IPS-18c (cell line): ENCODE results near the gene JPH3.
"Not testable (repeated sequence)": the region's sequence is repeated elsewhere in the genome, so short reads cannot be mapped to it uniquely, and the experiment has no call there.

ENCODE experiments used
- H3K4me3 ChIP-seq: 2 replicates; pipeline ENCODE4 v1.7.0; 2013; ENCODE audit warnings: low read depth, mild to moderate bottlenecking, low read length, moderate library complexity; ENCODE audit not compliant: insufficient read depth
- H3K9me3 ChIP-seq: one replicate; pipeline ENCODE4 v1.6.1; 2013; ENCODE audit warnings: mild to moderate bottlenecking, low read length, moderate library complexity; ENCODE audit not compliant: control insufficient read depth, insufficient read depth

Gene JPH3

DNA sequence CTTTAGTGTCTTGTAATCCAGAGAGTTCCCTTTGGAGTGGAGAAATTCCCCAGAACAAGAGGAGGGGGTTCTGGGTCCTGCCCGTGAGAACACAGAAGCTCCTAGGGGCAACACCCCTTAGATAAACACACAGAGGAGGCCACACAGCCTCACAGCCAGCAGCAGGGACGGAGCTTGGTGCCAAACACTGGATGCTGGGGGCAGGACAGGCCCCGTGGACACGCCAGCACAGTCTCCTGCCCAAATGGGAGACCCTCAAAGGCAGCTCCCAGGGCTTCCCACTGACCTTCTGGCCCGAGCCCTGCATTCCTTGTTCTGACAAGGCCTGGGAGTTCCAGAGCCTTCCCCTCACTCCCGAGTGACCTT, 31.8 kb upstream of the JPH3 start:
- H3K4me3 ChIP-seq, result no peak overlapping the region

DNA sequence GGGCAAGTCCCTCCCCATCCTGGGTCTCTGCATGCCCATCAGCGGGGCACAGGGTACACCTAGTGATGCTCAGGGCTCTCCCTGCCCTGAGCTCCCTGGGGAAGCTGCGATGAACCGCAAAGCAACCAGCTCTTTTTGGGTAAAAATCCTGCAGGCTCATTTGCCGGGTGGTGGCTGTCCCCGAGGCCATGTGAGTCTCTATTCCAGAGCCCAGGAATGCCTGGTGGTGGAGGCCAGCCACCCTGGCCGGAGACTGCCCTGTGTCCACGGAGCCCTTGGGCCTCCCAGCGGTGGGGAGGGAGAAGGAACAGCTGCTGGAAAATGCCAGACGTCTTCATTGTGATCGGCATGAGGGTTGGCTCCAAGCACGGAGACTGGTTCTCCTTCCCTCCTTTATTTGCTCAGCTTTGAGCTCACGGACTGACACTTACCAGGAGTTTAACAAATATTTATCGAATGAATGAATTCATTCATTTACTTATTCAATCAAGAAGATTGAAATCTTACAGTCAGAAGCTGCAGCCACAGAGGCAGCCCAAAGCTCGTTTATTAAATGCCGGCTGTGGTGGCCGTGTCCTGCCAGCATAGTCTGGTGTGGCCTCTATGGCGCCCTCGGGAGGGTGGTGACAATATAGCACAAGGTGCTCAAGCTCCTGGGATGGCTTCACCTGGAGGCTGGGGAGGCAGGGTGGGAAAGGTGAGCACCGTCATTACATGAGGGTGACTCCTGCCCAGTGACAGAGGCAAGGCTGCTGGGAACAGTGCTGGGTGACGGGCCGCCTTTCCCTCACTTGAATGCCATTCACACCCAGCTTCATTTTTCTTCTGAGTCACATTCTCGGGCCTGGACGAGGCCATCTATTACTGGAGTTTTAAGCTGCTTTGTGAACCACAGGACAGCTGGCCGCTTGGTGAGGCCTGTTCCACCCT, 31.1 kb upstream of the JPH3 start:
- H3K9me3 ChIP-seq, result no peaks in the 10 kb centered on the region
- H3K4me3 ChIP-seq, result no peak overlapping the region

More for the DNA sequence above, 31.8 kb upstream of the JPH3 start:
- no peaks in the 10 kb centered on the region for H3K9me3 ChIP-seq

DNA sequence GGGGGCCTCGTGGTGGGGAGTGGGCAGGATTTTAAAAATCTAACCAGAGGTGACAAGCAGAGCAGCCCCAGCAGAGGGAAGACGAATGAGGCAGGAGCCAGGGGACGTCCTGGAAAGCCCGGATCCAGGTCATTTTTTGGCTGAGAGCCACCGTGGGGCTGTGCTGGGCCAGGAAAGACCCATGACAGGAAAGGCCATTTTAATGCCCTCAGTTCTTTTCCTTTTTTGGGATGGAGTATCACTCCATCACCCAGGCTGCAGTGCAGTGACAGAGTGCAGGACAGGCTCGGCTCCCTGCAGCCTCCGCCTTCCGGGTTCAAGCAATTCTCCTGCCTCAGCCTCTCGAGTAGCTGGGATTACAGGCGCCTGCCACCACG, 30.5 kb upstream of the JPH3 start:
- H3K9me3 ChIP-seq, result no peaks in the 10 kb centered on the region
- H3K4me3 ChIP-seq, result no peak overlapping the region

DNA sequence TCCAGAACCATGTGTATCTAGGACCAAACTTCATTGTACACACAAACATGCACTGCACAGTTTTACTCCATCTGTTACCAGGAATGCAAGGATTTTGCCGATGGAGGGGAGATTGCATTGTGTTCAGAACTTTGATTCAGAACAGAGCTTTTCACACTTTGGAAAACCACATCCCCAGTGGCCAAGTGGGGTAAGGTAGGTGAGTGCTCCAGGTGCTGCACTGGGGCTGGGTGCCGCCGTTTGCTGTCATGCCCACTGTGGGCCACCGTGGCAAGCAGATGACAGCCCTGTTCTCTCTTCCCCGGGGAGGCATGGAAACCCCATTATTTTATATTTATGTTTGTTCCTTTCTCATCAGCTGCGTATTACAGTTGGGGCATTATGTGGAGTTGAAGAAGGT, 29.3 kb upstream of the JPH3 start:
- no peaks in the 10 kb centered on the region for H3K9me3 ChIP-seq
- H3K4me3 ChIP-seq, result no peak overlapping the region

DNA sequence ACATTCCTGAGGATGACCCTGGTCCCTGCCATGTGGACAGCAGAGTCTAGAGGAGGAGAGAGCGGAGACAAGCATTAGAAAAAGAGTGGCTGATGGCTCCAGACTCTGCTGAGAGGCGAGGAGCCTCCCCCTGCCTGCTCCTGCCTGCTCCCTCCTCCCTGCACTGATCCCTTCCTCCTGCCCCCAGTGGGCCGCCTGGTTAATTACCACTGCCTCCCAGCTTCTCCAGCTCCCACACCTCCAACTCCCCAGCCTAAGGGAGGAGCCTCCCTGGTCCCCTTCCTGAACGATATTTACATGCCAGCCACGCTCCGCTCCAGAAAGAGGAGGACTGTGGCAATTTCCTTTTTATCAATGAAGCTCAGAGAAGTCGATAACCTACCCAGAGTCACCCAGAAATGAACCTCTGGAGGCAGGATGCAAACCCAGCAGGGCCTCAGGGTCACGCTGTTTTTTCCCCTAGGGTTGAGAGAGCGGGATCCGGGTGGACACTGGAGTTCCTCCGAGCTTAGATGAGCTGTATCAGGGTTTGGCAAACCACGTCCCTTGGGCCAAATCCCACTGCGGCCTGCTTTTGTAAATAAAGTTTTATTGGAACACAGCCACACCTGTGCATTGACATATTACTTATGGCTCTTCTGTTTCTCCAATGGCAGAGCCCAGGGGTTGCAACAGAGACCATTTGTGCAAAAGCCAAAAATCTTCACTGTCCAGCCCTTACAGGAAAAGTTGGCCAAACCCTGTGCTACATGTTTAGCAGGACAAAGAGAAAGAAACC, 27.1 kb upstream of the JPH3 start:
- H3K4me3 ChIP-seq, result no peak overlapping the region
- no peaks in the 10 kb centered on the region for H3K9me3 ChIP-seq

DNA sequence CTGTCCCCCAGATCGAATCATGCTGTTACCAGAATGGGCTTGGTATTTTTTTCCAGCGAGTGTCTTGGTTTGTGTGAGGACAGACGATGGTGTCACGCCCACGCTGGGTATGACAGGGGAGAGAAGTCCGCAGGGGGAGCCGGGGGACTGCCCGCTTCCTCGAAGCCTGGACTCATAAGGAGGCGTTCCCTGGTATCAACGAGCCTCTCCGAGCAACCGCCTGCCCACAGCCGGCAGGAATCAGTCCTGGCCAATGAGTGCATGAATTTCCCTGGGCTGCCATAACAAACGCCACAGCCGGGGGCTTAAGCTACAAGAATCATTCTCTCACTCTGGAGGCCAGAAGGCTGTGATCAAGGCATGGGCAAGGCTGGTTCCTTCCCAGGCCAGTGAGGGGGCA, 26.1 kb upstream of the JPH3 start:
- H3K4me3 ChIP-seq, result no peak overlapping the region
- no peaks in the 10 kb centered on the region for H3K9me3 ChIP-seq

DNA sequence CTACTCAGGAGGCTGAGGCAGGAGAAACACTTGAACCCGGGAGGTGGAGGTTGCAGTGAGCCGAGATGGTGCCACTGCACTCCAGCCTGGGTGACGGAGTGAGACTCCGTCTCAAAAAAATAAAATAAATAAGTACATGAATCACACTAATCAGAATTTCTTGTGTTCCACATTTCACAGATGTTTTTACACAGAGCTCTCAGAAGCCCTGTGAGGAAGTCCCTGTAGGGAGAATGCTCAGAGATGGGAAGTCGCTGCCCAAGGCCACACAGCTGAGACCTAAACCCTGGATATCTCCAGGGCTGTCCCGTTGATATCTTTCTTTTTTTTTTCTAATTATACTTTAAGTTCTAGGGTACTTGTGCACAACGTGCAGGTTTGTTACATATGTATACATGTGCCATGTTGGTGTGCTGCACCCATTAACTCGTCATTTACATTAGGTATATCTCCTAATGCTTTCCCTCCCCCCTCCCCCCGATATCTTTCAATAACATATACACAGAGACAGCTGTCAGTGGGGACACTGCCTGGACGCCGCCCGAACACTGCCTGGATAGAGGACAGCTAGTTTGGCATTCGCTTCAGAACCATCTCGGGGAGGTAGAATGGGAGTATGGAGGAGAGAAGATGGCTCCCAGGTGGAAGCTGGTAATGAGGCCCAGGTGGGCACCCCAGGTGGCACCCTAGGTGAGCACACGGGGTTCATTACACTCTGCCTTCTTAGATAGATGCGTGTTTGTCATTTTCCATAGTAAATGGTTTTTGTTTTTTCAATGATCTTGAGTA, 24.0 kb upstream of the JPH3 start:
- not testable (repeated sequence) for H3K4me3 ChIP-seq, H3K9me3 ChIP-seq

DNA sequence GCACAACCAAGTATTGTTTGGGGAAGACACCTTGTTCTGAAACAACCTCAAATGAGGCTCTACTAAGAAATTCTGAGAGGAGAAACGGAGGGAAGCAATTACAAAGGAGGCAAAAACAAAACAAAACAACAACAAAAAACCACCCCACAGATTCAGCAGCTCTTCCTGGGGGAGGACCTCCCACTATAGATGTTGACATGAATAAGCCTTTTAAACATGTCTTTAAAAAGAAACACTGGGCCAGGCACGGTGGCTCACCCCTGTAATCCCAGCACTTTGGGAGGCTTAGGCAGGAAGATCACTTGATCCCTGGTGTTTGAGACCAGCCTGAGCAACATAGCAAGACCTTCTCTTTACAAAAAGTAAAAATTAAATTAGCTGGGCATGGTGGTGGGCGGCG, 22.6 kb upstream of the JPH3 start:
- no peaks in the 10 kb centered on the region for H3K9me3 ChIP-seq

DNA sequence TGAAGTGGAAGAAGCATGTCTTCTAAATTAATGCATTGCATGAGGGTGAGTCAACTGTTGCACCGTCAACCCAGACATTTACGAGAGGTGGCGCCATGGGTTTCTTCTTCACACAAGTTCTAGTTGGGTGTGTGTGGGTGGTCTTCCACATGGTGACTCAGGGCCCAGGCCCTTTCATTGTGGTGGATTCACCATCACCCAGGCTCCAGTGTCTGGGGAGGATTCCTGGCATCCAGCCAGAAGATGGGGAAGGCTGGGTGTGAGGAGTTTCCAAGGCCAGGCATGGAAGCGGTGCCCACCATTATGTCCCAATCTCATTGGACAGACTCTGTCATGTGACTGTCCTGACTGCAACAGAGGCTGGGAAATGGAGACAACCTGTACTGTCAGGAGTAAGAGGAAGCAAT, 21.4 kb upstream of the JPH3 start:
- Histone ChIP-seq H3K4me3 (no peak overlapping the region), H3K9me3 (no peaks in the 10 kb centered on the region)

More for the DNA sequence above, 22.6 kb upstream of the JPH3 start:
- no peak overlapping the region for H3K4me3 ChIP-seq

DNA sequence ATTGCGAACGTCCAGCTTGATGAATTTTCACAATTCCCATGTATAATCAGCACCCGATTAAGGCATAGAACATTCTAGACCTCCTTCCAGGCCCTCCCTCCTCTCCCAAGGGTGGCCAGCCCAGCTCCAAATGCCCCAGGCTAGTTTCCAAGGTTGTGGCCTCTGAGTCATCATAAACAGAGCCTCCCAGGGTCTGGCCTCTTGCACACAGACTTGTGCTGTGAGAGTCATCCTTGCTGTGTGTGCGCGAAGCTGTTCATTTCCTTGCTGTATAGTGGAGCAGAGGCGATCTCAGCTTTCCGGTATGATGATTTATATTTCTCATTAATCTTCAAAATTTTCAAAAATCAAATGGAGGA, 20.5 kb upstream of the JPH3 start:
- Histone ChIP-seq H3K9me3 (no peaks in the 10 kb centered on the region), H3K4me3 (no peak overlapping the region)

DNA sequence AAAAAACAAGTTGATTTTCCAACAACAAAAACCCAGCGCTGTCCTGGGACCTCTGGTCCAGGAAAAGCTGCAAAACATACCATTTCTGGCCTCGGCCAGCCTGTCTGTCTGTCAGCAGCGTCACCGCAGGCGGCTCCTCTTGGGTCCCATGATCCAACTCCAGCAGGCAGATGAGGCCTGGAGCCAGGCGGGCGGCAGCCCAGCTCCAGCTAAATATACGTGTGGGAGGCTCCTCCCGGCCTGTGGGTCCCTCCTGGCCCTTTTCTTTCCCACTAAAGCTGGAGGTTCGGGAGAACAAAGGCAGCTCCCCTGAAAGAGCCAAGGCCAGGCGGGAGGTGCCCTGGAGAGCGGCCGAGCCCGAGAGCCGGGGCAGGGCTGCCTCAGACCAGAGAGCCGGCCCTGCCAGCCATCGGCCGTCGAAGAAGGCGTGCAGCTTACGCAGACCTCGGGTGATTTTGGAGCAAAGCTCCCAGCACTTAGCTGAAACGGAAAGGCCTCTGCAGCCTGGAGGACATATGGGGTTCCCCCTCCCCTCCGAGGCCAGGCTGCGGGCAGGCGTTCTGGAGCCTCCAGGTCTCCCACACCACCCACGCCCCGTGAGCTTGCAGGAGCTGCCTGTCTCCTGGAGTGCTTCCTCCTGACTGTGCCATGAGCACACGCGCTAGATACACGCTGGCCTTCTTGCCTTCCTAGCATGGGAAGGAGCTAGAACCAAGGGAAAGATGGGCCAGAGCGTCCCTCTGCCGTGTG, 19.9 kb upstream of the JPH3 start:
- no peaks in the 10 kb centered on the region for H3K9me3 ChIP-seq
- no peak overlapping the region for H3K4me3 ChIP-seq

DNA sequence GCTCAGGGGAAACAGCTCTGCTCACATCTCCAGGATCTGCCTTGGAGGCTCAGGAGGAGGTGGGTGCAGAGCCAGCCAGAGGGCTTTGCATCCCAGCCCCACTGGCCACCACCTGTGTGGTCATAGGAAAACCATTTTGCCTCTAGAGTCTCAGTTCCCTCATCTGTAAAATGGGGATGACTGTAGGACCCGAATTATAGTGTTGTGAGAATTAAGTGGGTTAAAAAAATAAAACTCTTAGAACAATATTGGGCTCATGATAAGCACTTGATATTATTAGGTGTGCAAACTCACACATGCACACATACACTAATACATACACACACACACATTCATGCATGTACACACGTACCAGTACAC, 19.4 kb upstream of the JPH3 start:
- Histone ChIP-seq H3K4me3 (no peak overlapping the region), H3K9me3 (no peaks in the 10 kb centered on the region)

DNA sequence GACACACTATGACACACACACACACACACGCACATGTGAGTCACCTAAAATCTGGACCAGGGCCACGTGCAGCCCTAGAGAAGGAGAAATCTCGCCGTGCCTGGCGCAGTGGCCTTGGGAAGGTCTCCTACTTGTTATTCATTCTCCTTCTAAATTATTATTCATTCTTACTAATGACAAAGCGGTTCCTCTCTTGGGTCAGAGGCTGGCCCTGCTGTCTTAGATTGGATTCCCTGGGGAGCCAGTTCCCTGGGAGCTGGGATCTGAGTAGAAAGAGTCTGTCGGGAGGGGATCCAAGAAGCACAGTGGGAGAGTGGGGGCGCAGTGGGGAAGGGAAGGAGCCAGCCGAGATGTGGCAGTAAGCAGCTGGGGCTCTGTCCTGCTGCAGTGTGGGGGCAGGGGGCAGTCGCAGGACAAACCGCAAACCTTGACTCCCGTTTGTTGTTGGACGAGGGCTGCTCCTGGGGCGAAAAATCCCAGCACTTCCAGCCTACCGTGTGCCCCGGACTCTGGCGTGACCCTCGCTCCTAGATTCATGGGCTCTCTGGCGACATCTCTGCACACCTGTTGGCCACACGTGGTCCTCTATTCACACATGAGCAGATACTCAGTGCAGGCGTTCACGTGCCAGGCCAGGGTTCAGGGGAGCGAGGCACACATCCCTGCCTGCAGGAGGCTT, 18.7 kb upstream of the JPH3 start:
- H3K4me3 ChIP-seq, result no peak overlapping the region
- H3K9me3 ChIP-seq, result no peaks in the 10 kb centered on the region

DNA sequence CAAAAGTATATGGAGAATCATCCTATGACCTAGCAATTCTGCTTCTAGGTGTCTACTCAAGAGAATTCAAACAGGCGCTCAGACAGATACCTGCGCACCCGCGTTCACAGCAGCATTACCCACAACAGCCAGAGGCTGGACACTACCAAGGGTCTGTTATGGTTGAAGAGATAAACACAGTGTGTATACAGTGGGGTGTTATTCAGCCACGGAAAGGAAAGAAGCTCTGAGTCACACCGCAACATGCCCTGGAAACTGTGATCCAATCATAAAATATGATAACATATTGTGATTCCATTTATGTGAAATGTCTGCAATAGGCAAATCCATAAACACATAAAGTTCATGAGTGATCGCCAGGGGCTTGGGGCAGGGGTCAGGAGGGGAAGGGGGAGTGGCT, 18.0 kb upstream of the JPH3 start:
- H3K9me3 ChIP-seq, result no peaks in the 10 kb centered on the region
- no peak overlapping the region for H3K4me3 ChIP-seq

DNA sequence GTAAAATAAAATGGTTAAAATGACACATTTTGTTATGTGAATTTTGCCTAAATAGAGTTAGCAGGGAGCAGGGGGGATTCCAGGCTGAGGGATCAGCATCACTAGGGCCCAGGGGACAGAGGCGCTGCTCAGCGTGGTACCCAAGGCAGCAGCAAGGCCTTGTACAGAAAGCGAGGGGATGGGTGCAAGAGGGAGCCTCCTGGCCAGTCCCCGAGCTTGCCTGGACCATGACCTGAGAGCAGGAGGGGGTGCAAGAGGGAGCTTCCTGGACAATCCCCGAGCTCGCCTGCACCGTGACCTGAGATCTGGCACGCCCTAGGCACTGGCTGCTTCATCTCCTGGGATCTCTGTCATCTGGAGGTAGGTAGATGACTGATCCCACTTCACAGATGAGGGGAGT, 17.3 kb upstream of the JPH3 start:
- Histone ChIP-seq H3K9me3 (no peaks in the 10 kb centered on the region), H3K4me3 (no peak overlapping the region)

DNA sequence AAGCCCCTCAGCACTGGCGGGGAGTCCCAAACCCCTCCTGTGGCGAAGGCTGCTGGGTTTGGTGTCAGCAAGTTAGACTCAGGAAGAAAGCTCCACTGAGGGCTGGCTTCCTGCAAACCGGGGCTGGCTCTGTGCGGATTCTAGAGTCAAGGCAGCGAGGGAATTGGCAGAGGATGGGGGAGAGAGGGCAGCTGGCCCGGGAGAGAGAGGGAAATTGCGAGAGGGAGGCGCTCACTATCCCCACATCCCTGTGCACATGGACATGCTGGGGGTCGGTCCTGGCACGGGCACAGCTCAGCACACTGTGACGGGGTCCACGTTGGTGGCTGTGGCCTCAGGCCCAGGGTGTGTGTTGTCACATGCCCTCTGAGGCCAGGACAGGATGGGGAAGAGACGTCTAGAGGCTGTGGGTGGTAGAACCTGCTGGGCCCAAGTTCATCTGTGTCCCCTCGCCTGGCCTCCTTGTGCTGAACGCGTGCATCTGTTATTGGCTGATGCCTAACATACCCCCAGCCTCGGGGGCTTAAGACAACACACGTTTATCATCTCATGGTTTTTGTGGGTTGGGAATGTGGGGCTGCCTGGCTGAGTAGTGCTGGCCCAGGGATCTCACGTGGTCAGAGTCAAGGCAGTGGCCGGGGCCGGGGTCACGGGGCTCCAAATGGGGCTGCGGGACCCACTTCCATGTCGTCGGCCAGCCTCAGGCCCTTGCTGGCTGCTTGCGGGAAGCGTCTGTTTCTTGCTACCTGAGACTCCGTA, 16.7 kb upstream of the JPH3 start:
- H3K4me3 ChIP-seq, result no peak overlapping the region
- no peaks in the 10 kb centered on the region for H3K9me3 ChIP-seq
